Neural cell (in vitro differentiated cells): ENCODE measurements around the gene SRD5A1. TPM values are rescaled to one million over a fixed set of nuclear protein-coding genes. Genes with fewer than 3 reads are reported as not detected.

ENCODE experiments used
- H2AFZ ChIP-seq: fragments of 200-600, 300-800 bp; sonication (generic), shearing (Covaris generic); 2 replicates; pipeline ENCODE4 v1.6.0; 2014; ENCODE audit warnings: low read depth, mild to moderate bottlenecking, antibody characterized with exemption, low read length, moderate library complexity
- H3F3A ChIP-seq: fragments of 200-600 bp; shearing (Covaris generic); 2 replicates; pipeline ENCODE4 v1.6.1; 2016; ENCODE audit warnings: mild to moderate bottlenecking, moderate library complexity, mixed read lengths, antibody characterized with exemption, low read length; ENCODE audit not compliant: insufficient read depth, poor library complexity, severe bottlenecking
- H3K27ac ChIP-seq: fragments of 200-600, 300-800 bp; sonication (generic), shearing (Covaris generic); 2 replicates; pipeline ENCODE4 v1.5.1; 2014; ENCODE audit warnings: mild to moderate bottlenecking, low read length, moderate library complexity
- H3K27me3 ChIP-seq: fragments of 300-800, 200-600 bp; sonication (generic), shearing (Covaris generic); 2 replicates; pipeline ENCODE4 v1.6.0; 2014; ENCODE audit warnings: mild to moderate bottlenecking, low read depth, low read length, moderate library complexity; ENCODE audit not compliant: insufficient read depth
- H3K36me3 ChIP-seq: fragments of 300-800, 200-600 bp; sonication (generic), shearing (Covaris generic); 2 replicates; pipeline ENCODE4 v1.5.1; 2014; ENCODE audit warnings: mild to moderate bottlenecking, antibody characterized with exemption, low read length, moderate library complexity; ENCODE audit not compliant: insufficient read depth
- H3K4me2 ChIP-seq: fragments of 300-800, 200-600 bp; sonication (generic), shearing (Covaris generic); 2 replicates; pipeline ENCODE4 v1.6.0; 2014; ENCODE audit warnings: mild to moderate bottlenecking, low read length
- H3K4me3 ChIP-seq: fragments of 300-800, 200-600 bp; sonication (generic), shearing (Covaris generic); 2 replicates; pipeline ENCODE4 v1.5.1; 2014; ENCODE audit warnings: mild to moderate bottlenecking, low read length, moderate library complexity
- H3K79me2 ChIP-seq: fragments of 200-600 bp; shearing (Covaris generic); replicated peaks from 2 replicates; pipeline ENCODE4 v1.6.0; 2014; ENCODE audit warnings: mild to moderate bottlenecking, low read length, moderate library complexity; ENCODE audit not compliant: insufficient read depth
- H3K9ac ChIP-seq: fragments of 300-800, 200-600 bp; sonication (generic), shearing (Covaris generic); 2 replicates; pipeline ENCODE4 v1.6.1; 2016; ENCODE audit warnings: mild to moderate bottlenecking, low read length, mixed read lengths
- H3K9me2 ChIP-seq: fragments of 200-600 bp; shearing (Covaris generic); 2 replicates; pipeline ENCODE4 v1.6.1; 2016; ENCODE audit warnings: mild to moderate bottlenecking, low read length, mixed read lengths; ENCODE audit not compliant: insufficient read depth
- H3K9me3 ChIP-seq: fragments of 200-600, 300-800 bp; sonication (generic), shearing (Covaris generic); 2 replicates; pipeline ENCODE4 v1.6.1; 2016; ENCODE audit warnings: mild to moderate bottlenecking, mixed run types, low read length, moderate library complexity, mixed read lengths
- H4K20me1 ChIP-seq: fragments of 200-600 bp; shearing (Covaris generic); 2 replicates; pipeline ENCODE4 v1.6.1; 2016; ENCODE audit warnings: mild to moderate bottlenecking, mixed run types; ENCODE audit not compliant: insufficient read depth
- CTCF ChIP-seq: fragments of 450-650 bp; IDR thresholded peaks from 2 replicates; pipeline ENCODE4 v1.5.1; 2014; ENCODE audit warnings: antibody characterized with exemption, mild to moderate bottlenecking, moderate library complexity; ENCODE audit not compliant: poor library complexity, severe bottlenecking
- EP300 ChIP-seq: fragments of 450-650 bp; conservative IDR thresholded peaks from 2 replicates; pipeline ENCODE4 v1.6.1; 2014; ENCODE audit warnings: antibody characterized with exemption, mild to moderate bottlenecking, moderate library complexity; ENCODE audit not compliant: poor library complexity, severe bottlenecking
- EZH2 ChIP-seq: fragments of 200-600, 300-800 bp; shearing (Covaris generic), sonication (generic); IDR thresholded peaks from 2 replicates; pipeline ENCODE4 v1.6.1; 2014; ENCODE audit warnings: antibody characterized with exemption, low read length, borderline replicate concordance, mild to moderate bottlenecking; ENCODE audit not compliant: insufficient read depth, poor library complexity, severe bottlenecking
- MXI1 ChIP-seq: fragments of 450-650 bp; conservative IDR thresholded peaks from 2 replicates; pipeline ENCODE4 v1.6.1; 2014; ENCODE audit warnings: antibody characterized with exemption, mild to moderate bottlenecking; ENCODE audit not compliant: poor library complexity, severe bottlenecking
- POLR2AphosphoS5 ChIP-seq: IDR thresholded peaks from 2 replicates; pipeline ENCODE4 v1.6.1; 2012
- RAD21 ChIP-seq: fragments of 450-650 bp; conservative IDR thresholded peaks from 2 replicates; pipeline ENCODE4 v1.6.1; 2014; ENCODE audit warnings: antibody characterized with exemption, mild to moderate bottlenecking, moderate library complexity
- REST ChIP-seq: IDR thresholded peaks from 2 replicates; pipeline ENCODE4 v1.6.1; 2012; ENCODE audit warnings: borderline replicate concordance
- SMC3 ChIP-seq: fragments of 450-650 bp; conservative IDR thresholded peaks from 2 replicates; pipeline ENCODE4 v1.6.1; 2014; ENCODE audit warnings: antibody characterized with exemption, mild to moderate bottlenecking, moderate library complexity; ENCODE audit not compliant: poor library complexity
- TAF1 ChIP-seq: IDR thresholded peaks from 2 replicates; pipeline ENCODE4 v1.6.1; 2012; ENCODE audit warnings: low read depth
- polyA plus RNA-seq: library from polyadenylated mRNA; depleted of rRNA; stranded (reverse); fragments of >200 nt; gene quantifications from 2 replicates; pipeline ENCODE4 v1.2.3, GENCODE V29; 2014

SRD5A1 gene
- polyA plus RNA-seq, 1 donor from 2014 or later, result 122 TPM

DNA sequence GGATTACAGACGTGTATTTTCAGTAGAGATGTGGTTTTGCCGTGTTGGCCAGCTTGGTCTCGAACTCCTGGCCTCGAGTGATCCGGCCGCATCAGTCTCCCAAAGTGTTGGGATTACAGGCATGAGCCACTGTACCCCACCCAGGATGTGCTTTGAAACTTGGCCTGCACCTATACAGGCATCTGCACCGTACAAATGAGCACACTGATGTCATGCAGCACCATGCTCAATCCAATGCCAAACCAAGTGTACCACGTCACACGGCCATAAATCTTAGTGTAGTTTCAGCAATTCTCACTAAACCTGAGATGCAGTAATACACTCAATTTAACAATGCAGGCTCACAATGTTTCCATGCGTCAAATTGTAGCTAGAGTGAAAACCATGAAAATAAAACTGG, 6.7 kb upstream of the SRD5A1 start:
- H2AFZ ChIP-seq, result no peak overlapping the region
- H3K9me2 ChIP-seq, result no peaks in the 10 kb centered on the region
- TF ChIP-seq RAD21, result no peak
- TF ChIP-seq POLR2AphosphoS5, result no peak
- TF ChIP-seq EP300, result no peak
- no peak overlapping the region for H3K27ac ChIP-seq
- H3F3A ChIP-seq, result no peaks in the 10 kb centered on the region
- no peak overlapping the region for H3K9ac ChIP-seq
- no peaks in the 10 kb centered on the region for H4K20me1 ChIP-seq
- H3K79me2 ChIP-seq, result peaks cover 27% of the 10 kb centered on the region
- H3K4me2 ChIP-seq, result no peak overlapping the region
- no peaks in the 10 kb centered on the region for H3K9me3 ChIP-seq
- H3K4me3 ChIP-seq, result no peak overlapping the region
- no peaks in the 10 kb centered on the region for H3K27me3 ChIP-seq
- peaks cover 4% of the 10 kb centered on the region for H3K36me3 ChIP-seq

DNA sequence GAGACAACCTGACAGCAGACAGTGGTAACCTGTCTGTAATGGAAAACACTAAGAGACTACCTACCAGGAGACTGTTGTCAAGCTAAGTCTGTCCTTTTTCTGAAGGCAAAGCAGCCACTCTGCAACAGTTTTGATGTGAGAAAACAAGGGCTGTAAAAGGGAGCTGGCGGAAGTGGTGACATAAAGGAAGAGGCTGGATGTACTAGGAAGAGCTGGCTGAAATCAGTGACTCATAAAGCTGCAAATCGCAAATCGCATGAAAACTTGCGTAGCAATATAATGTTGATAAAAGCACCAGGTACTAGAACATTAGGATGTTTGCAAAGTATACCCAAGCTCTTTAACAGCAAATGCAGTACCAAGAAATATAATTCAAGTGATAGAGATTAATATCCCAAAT, 1.8 kb upstream of the SRD5A1 start:
- H2AFZ ChIP-seq, result no peak overlapping the region
- TF ChIP-seq EP300, result no peak
- no peak for TF ChIP-seq SMC3
- TF ChIP-seq RAD21, result no peak
- TF ChIP-seq EZH2, result no peak
- TF ChIP-seq MXI1, result no peak
- no peak for TF ChIP-seq CTCF
- TF ChIP-seq REST, result no peak
- no peak for TF ChIP-seq POLR2AphosphoS5
- TF ChIP-seq TAF1, result no peak
- no peaks in the 10 kb centered on the region for H3K27me3 ChIP-seq
- no peaks in the 10 kb centered on the region for H3K36me3 ChIP-seq
- no peaks in the 10 kb centered on the region for H4K20me1 ChIP-seq
- no peaks in the 10 kb centered on the region for H3K9me2 ChIP-seq
- no peaks in the 10 kb centered on the region for H3K9me3 ChIP-seq
- H3F3A ChIP-seq, result no peaks in the 10 kb centered on the region
- no peak overlapping the region for H3K9ac ChIP-seq
- no peak overlapping the region for H3K27ac ChIP-seq
- peak overlapping the region; percentile 96 for H3K4me3 ChIP-seq
- H3K79me2 ChIP-seq, result peaks cover 43% of the 10 kb centered on the region
- peak overlapping the region; percentile 78 for H3K4me2 ChIP-seq
